GM23338 (cell line): ENCODE measurements around the gene COA1. TPM values are rescaled to one million over a fixed set of nuclear protein-coding genes. Genes with fewer than 3 reads are reported as not detected.

Experiments
- ATAC-seq: fragments of 200-7000 bp; cut with Tn5 transposase; 3 replicates; pipeline ENCODE4 v1.9.1; 2020
- DNase-seq: peaks from one replicate; pipeline ENCODE4 v3.0.0-alpha.2; 2015; ENCODE audit warnings: low spot score
- H2AFZ ChIP-seq: fragments of 200-600 bp; sonication (generic); 2 replicates; pipeline ENCODE4 v1.8.0; 2016; ENCODE audit warnings: antibody characterized with exemption, mild to moderate bottlenecking, moderate library complexity
- H3F3A ChIP-seq: fragments of 200-600 bp; sonication (generic); replicated peaks from 2 replicates; pipeline ENCODE4 v1.8.0; 2017; ENCODE audit warnings: antibody characterized with exemption, mixed run types, low read depth
- H3K27ac ChIP-seq: fragments of 200-600 bp; sonication (generic); 2 replicates; pipeline ENCODE4 v1.6.1; 2016; ENCODE audit warnings: low read depth
- H3K27me3 ChIP-seq: fragments of 200-600 bp; sonication (generic); 2 replicates; pipeline ENCODE4 v1.8.0; 2016; ENCODE audit warnings: mild to moderate bottlenecking, mixed run types, moderate library complexity; ENCODE audit not compliant: insufficient read depth
- H3K36me3 ChIP-seq: fragments of 200-600 bp; sonication (generic); 2 replicates; pipeline ENCODE4 v1.8.0; 2016; ENCODE audit warnings: mild to moderate bottlenecking; ENCODE audit not compliant: insufficient read depth
- H3K4me1 ChIP-seq: fragments of 200-600 bp; sonication (generic); 2 replicates; pipeline ENCODE4 v1.8.0; 2016; ENCODE audit warnings: mild to moderate bottlenecking, moderate library complexity; ENCODE audit not compliant: insufficient read depth
- H3K4me2 ChIP-seq: fragments of 200-600 bp; sonication (generic); 2 replicates; pipeline ENCODE4 v1.7.1; 2017; ENCODE audit warnings: mixed run types
- H3K4me3 ChIP-seq: fragments of 200-600 bp; sonication (generic); 2 replicates; pipeline ENCODE4 v1.6.1; 2016; ENCODE audit warnings: mixed run types
- H3K79me2 ChIP-seq: fragments of 200-600 bp; sonication (generic); replicated peaks from 2 replicates; pipeline ENCODE4 v1.8.0; 2017; ENCODE audit warnings: mild to moderate bottlenecking; ENCODE audit not compliant: insufficient read depth
- H3K9me2 ChIP-seq: fragments of 200-600 bp; sonication (generic); 2 replicates; pipeline ENCODE4 v1.8.0; 2017; ENCODE audit not compliant: insufficient read depth
- H4K20me1 ChIP-seq: fragments of 200-600 bp; sonication (generic); replicated peaks from 2 replicates; pipeline ENCODE4 v1.8.0; 2017; ENCODE audit warnings: mild to moderate bottlenecking; ENCODE audit not compliant: insufficient read depth
- H3K27ac Mint-ChIP-seq: 2 replicates; pipeline ENCODE4 v1.8.0; 2020; ENCODE audit warnings: inconsistent platforms, mild to moderate bottlenecking, moderate library complexity, mixed read lengths
- H3K27me3 Mint-ChIP-seq: 3 replicates; pipeline ENCODE4 v1.8.0; 2022; ENCODE audit warnings: low read depth, mild to moderate bottlenecking, moderate library complexity, mixed read lengths, inconsistent platforms; ENCODE audit not compliant: insufficient read depth, poor library complexity
- H3K36me3 Mint-ChIP-seq: 3 replicates; pipeline ENCODE4 v1.8.0; 2021; ENCODE audit warnings: low read depth, mild to moderate bottlenecking, inconsistent platforms, moderate library complexity, mixed read lengths
- H3K4me1 Mint-ChIP-seq: 3 replicates; pipeline ENCODE4 v1.8.0; 2020; ENCODE audit warnings: mild to moderate bottlenecking, inconsistent platforms, mixed read lengths
- H3K4me3 Mint-ChIP-seq: 3 replicates; pipeline ENCODE4 v1.8.0; 2021; ENCODE audit warnings: moderate library complexity, mild to moderate bottlenecking, inconsistent platforms, mixed read lengths
- H3K9me3 Mint-ChIP-seq: 3 replicates; pipeline ENCODE4 v1.8.0; 2020; ENCODE audit warnings: moderate library complexity, mild to moderate bottlenecking, inconsistent platforms, mixed read lengths
- CREB1 ChIP-seq: fragments of 250-450 bp; sonication (Bioruptor Pico); IDR thresholded peaks from 2 replicates; pipeline ENCODE4 v1.5.0; 2020; ENCODE audit warnings: low read depth, mild to moderate bottlenecking, moderate library complexity
- EZH2 ChIP-seq: fragments of 200-600 bp; sonication (generic); IDR thresholded peaks from one replicate; pipeline ENCODE4 v1.8.0; 2017; ENCODE audit warnings: antibody characterized with exemption, mild to moderate bottlenecking, low read depth; ENCODE audit not compliant: unreplicated experiment
- NANOG ChIP-seq: IDR thresholded peaks from 2 replicates; pipeline ENCODE4 v1.6.1; 2016; ENCODE audit warnings: antibody characterized with exemption, borderline replicate concordance
- POLR2AphosphoS5 ChIP-seq: IDR thresholded peaks from 2 replicates; pipeline ENCODE4 v1.6.1; 2016; ENCODE audit warnings: antibody characterized with exemption, low read depth
- STAT1 ChIP-seq: IDR thresholded peaks from one replicate; pipeline ENCODE4 v1.6.1; 2016; ENCODE audit warnings: antibody characterized with exemption; ENCODE audit not compliant: unreplicated experiment
- polyA plus RNA-seq: library from polyadenylated mRNA; unstranded; fragments of >200 nt; fragmentation: Nextera tagmentation; extraction: Ambion mirVana; gene quantifications from 2 replicates; pipeline ENCODE4 v1.2.1, GENCODE V29; 2016
- total RNA-seq: library from RNA; depleted of rRNA; stranded (reverse); fragments of >200 nt; shearing (Covaris generic); gene quantifications from 2 replicates; pipeline ENCODE4 v1.2.3, GENCODE V29; 2014
- TF ChIP-seq, protein P1 (sequence below): fragments of 250-450 bp; sonication (Bioruptor Pico); IDR thresholded peaks from 2 replicates; pipeline ENCODE4 v1.5.0; 2020; ENCODE audit warnings: mild to moderate bottlenecking, moderate library complexity
- TF ChIP-seq, protein P2 (sequence below), 2 experiments: fragments of 200-600 bp in 1 of 2; sonication (generic) in 1 of 2; conservative IDR thresholded peaks; 2 replicates each; pipeline versions ENCODE4 v1.5.1 to v1.6.1; 2016 to 2017; ENCODE audit warnings: antibody characterized with exemption in 2 of 2, low read depth in 2 of 2, mild to moderate bottlenecking in 2 of 2, moderate library complexity in 1 of 2

COA1 gene
- total and polyA plus RNA-seq, 2 experiments from 2014 or later, result 156 to 158 TPM

DNA sequence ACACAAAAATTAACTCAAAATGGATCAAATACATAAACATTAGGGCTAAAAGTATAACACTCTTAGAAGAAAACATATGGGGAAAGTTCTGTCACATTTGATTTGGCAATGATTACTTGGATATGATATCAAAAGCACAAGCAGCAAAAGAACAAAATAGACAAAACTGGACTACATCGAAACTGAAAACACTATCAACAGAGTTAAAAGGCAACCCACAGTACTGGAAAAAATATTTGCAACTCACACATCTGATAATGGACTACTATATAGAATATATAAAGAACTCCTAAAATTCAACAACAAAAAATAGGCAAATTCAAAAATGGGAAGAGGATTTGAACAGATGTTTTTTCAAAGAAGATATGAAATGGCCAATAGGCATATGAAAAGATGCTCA is 51.0 kb downstream of the COA1 start (continued):
- TF ChIP-seq, protein P1, sequence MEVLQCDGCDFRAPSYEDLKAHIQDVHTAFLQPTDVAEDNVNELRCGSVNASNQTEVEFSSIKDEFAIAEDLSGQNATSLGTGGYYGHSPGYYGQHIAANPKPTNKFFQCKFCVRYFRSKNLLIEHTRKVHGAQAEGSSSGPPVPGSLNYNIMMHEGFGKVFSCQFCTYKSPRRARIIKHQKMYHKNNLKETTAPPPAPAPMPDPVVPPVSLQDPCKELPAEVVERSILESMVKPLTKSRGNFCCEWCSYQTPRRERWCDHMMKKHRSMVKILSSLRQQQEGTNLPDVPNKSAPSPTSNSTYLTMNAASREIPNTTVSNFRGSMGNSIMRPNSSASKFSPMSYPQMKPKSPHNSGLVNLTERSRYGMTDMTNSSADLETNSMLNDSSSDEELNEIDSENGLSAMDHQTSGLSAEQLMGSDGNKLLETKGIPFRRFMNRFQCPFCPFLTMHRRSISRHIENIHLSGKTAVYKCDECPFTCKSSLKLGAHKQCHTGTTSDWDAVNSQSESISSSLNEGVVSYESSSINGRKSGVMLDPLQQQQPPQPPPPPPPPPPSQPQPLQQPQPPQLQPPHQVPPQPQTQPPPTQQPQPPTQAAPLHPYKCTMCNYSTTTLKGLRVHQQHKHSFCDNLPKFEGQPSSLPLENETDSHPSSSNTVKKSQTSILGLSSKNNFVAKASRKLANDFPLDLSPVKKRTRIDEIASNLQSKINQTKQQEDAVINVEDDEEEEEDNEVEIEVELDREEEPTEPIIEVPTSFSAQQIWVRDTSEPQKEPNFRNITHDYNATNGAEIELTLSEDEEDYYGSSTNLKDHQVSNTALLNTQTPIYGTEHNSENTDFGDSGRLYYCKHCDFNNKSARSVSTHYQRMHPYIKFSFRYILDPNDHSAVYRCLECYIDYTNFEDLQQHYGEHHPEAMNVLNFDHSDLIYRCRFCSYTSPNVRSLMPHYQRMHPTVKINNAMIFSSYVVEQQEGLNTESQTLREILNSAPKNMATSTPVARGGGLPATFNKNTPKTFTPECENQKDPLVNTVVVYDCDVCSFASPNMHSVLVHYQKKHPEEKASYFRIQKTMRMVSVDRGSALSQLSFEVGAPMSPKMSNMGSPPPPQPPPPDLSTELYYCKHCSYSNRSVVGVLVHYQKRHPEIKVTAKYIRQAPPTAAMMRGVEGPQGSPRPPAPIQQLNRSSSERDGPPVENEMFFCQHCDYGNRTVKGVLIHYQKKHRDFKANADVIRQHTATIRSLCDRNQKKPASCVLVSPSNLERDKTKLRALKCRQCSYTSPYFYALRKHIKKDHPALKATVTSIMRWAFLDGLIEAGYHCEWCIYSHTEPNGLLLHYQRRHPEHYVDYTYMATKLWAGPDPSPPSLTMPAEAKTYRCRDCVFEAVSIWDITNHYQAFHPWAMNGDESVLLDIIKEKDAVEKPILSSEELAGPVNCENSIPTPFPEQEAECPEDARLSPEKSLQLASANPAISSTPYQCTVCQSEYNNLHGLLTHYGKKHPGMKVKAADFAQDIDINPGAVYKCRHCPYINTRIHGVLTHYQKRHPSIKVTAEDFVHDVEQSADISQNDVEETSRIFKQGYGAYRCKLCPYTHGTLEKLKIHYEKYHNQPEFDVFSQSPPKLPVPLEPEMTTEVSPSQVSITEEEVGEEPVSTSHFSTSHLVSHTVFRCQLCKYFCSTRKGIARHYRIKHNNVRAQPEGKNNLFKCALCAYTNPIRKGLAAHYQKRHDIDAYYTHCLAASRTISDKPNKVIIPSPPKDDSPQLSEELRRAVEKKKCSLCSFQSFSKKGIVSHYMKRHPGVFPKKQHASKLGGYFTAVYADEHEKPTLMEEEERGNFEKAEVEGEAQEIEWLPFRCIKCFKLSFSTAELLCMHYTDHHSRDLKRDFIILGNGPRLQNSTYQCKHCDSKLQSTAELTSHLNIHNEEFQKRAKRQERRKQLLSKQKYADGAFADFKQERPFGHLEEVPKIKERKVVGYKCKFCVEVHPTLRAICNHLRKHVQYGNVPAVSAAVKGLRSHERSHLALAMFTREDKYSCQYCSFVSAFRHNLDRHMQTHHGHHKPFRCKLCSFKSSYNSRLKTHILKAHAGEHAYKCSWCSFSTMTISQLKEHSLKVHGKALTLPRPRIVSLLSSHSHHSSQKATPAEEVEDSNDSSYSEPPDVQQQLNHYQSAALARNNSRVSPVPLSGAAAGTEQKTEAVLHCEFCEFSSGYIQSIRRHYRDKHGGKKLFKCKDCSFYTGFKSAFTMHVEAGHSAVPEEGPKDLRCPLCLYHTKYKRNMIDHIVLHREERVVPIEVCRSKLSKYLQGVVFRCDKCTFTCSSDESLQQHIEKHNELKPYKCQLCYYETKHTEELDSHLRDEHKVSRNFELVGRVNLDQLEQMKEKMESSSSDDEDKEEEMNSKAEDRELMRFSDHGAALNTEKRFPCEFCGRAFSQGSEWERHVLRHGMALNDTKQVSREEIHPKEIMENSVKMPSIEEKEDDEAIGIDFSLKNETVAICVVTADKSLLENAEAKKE (CRISPR knock-in tag), result no peak
- no peak for TF ChIP-seq STAT1
- no peak for TF ChIP-seq EZH2
- no peak for TF ChIP-seq NANOG
- no peak for TF ChIP-seq CREB1 (CRISPR knock-in tag)
- TF ChIP-seq, protein P2, sequence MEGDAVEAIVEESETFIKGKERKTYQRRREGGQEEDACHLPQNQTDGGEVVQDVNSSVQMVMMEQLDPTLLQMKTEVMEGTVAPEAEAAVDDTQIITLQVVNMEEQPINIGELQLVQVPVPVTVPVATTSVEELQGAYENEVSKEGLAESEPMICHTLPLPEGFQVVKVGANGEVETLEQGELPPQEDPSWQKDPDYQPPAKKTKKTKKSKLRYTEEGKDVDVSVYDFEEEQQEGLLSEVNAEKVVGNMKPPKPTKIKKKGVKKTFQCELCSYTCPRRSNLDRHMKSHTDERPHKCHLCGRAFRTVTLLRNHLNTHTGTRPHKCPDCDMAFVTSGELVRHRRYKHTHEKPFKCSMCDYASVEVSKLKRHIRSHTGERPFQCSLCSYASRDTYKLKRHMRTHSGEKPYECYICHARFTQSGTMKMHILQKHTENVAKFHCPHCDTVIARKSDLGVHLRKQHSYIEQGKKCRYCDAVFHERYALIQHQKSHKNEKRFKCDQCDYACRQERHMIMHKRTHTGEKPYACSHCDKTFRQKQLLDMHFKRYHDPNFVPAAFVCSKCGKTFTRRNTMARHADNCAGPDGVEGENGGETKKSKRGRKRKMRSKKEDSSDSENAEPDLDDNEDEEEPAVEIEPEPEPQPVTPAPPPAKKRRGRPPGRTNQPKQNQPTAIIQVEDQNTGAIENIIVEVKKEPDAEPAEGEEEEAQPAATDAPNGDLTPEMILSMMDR (conservative IDR thresholded peaks at IDR 0.05; ENCODE audit: low read depth in 2 of 2), result no peak
- no peak for TF ChIP-seq POLR2AphosphoS5

GRCh38 chr7:43677864-43678263 is 51.5 kb downstream of the COA1 start:
- no peak overlapping the region for H3K27ac Mint-ChIP-seq
- no peak for ATAC-seq
- no peaks in the 10 kb centered on the region for H3K4me1 ChIP-seq
- no peak overlapping the region for H2AFZ ChIP-seq
- H4K20me1 ChIP-seq, result peaks cover 15% of the 10 kb centered on the region; the same call in 1 of the 2 replicates
- H3K9me3 Mint-ChIP-seq, result peaks cover 6% of the 10 kb centered on the region; the same call in 1 of the 3 replicates
- no peak overlapping the region for H3K4me3 Mint-ChIP-seq
- peaks cover 20% of the 10 kb centered on the region; the same call in 2 of the 3 replicates for H3K36me3 Mint-ChIP-seq
- no peaks in the 10 kb centered on the region for H3K27me3 ChIP-seq
- H3K4me1 Mint-ChIP-seq, result no peaks in the 10 kb centered on the region
- H3K4me2 ChIP-seq, result no peak overlapping the region
- H3K27me3 Mint-ChIP-seq, result peaks cover 2% of the 10 kb centered on the region
- peaks cover 100% of the 10 kb centered on the region for H3K79me2 ChIP-seq
- H3F3A ChIP-seq, result no peaks in the 10 kb centered on the region
- no peaks in the 10 kb centered on the region for H3K36me3 ChIP-seq
- DNase-seq, result no peak
- no peak overlapping the region for H3K4me3 ChIP-seq
- H3K27ac ChIP-seq, result no peak overlapping the region
- H3K9me2 ChIP-seq, result no peaks in the 10 kb centered on the region; the same call in 1 of the 2 replicates
- TF ChIP-seq, protein P1 (CRISPR knock-in tag), result no peak
